SU-DHL-6 (cell line): ENCODE results near the gene PDXP.

Experiments
- CTCF ChIP-seq: fragments of 200-600 bp; sonication (generic); IDR thresholded peaks from one replicate; pipeline ENCODE4 v1.5.1; 2017; ENCODE audit warnings: antibody characterized with exemption, mild to moderate bottlenecking, low read length, moderate library complexity; ENCODE audit not compliant: insufficient read depth, poor library complexity, severe bottlenecking
- EZH2phosphoT487 ChIP-seq: fragments of 200-600 bp; sonication (generic), shearing (Covaris generic); conservative IDR thresholded peaks from 2 replicates; pipeline ENCODE4 v1.6.1; 2018; ENCODE audit warnings: mild to moderate bottlenecking, antibody characterized with exemption, low read length, moderate library complexity, mixed read lengths

- no peak for TF ChIP-seq CTCF
- no peak for TF ChIP-seq EZH2phosphoT487
Measured at GRCh38 chr22:37660709-37661045, 2.2 kb downstream of the PDXP start.
